GOT3 (cell line): ENCODE results near the gene AKAP13.
"Not testable (repeated sequence)": the region's sequence is repeated elsewhere in the genome, so short reads cannot be mapped to it uniquely, and the experiment has no call there.

Source experiments
- DNase-seq: peaks from one replicate; lab custom pipeline; 2025; ENCODE audit warnings: mixed read lengths; lab: John Stamatoyannopoulos, UW

AKAP13 gene

GRCh38 chr15:85793641-85794597, 413.5 kb downstream of the AKAP13 start:
- no peak for DNase-seq

- DNase-seq = peak; percentile 77
These were observed 414.4 kb downstream of the AKAP13 start, which contains the start of gene KLHL25 for GRCh38 chr15:85794598-85795336. TSS of gene KLHL25 (minus strand) at chr15:85794925. CDS start at chr15:85769810, 25,115 bp downstream.

GRCh38 chr15:85795337-85796305, 415.2 kb downstream of the AKAP13 start:
- no peak for DNase-seq

DNA sequence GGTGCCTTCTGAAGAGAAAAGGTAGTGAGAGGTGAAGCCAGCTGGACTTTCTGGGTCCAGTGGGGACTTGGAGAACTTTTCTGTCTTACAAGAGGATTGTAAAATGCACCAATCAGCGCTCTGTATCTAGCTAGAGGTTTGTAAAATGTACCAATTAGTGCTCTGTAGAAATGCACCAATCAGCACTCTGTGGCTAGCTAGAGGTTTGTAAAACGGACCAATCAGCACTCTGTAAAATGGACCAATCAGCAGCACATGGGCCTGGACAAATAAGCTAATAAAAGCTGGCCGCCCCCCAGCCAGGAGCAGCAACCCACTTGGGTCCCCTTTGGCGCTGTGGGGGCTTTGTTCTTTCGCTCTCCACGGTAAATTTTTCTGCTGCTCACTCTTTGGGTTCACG, 416.0 kb downstream of the AKAP13 start:
- DNase-seq = not testable (repeated sequence)
